Mesenchymal stem cell (in vitro differentiated cells and primary cell): ENCODE measurements around the gene EVA1C.
"Not testable (repeated sequence)": the region's sequence is repeated elsewhere in the genome, so short reads cannot be mapped to it uniquely, and the experiment has no call there.

ENCODE experiments used
- DNase-seq: peaks from one replicate; pipeline ENCODE4 v3.0.0-alpha.2; 2013
- H2AFZ ChIP-seq: one replicate; pipeline ENCODE4 v1.6.1; 2013; ENCODE audit warnings: low read depth, mild to moderate bottlenecking, control low read depth, inconsistent platforms, low read length, moderate library complexity
- H2AK5ac ChIP-seq: 2 replicates; pipeline ENCODE4 v1.6.1; 2013; ENCODE audit warnings: low read length, moderate library complexity, mild to moderate bottlenecking, inconsistent platforms; ENCODE audit not compliant: severe bottlenecking
- H2BK120ac ChIP-seq: one replicate; pipeline ENCODE4 v1.6.1; 2013; ENCODE audit warnings: low read depth, mild to moderate bottlenecking, inconsistent platforms, low read length, moderate library complexity
- H2BK12ac ChIP-seq, 2 experiments: one replicate each; pipeline ENCODE4 v1.6.1; 2013; ENCODE audit warnings: inconsistent platforms in 2 of 2, low read length in 2 of 2, mild to moderate bottlenecking in 2 of 2, moderate library complexity in 2 of 2, control low read depth in 1 of 2
- H2BK15ac ChIP-seq: one replicate; pipeline ENCODE4 v1.6.1; 2013; ENCODE audit warnings: mild to moderate bottlenecking, low read depth, inconsistent platforms; ENCODE audit not compliant: poor library complexity, severe bottlenecking
- H2BK5ac ChIP-seq: 2 replicates; pipeline ENCODE4 v1.6.1; 2013; ENCODE audit warnings: low read depth, mild to moderate bottlenecking, low read length, control low read depth, inconsistent platforms; ENCODE audit not compliant: poor library complexity, severe bottlenecking
- H3K14ac ChIP-seq, 2 experiments: one replicate each; pipeline ENCODE4 v1.6.1; 2013; ENCODE audit warnings: inconsistent platforms in 2 of 2, low read length in 2 of 2, control low read depth in 1 of 2, mild to moderate bottlenecking in 1 of 2, moderate library complexity in 1 of 2
- H3K18ac ChIP-seq, 2 experiments: one replicate each; pipeline ENCODE4 v1.6.1; 2013; ENCODE audit warnings: inconsistent platforms in 2 of 2, low read length in 2 of 2, control low read depth in 1 of 2, low read depth in 1 of 2, mild to moderate bottlenecking in 1 of 2
- H3K23ac ChIP-seq, 2 experiments: one replicate each; pipeline ENCODE4 v1.6.1; 2013; ENCODE audit warnings: inconsistent platforms in 2 of 2, low read length in 2 of 2, mild to moderate bottlenecking in 2 of 2, moderate library complexity in 2 of 2, control low read depth in 1 of 2
- H3K27ac ChIP-seq: 2 replicates; pipeline ENCODE4 v1.5.1; 2013; ENCODE audit warnings: mild to moderate bottlenecking, moderate library complexity, low read length, control low read depth, inconsistent platforms; ENCODE audit not compliant: poor library complexity, severe bottlenecking
- H3K27me3 ChIP-seq, 2 experiments: 2 replicates each; pipeline versions ENCODE4 v1.6.1 to v1.7.0; 2013; ENCODE audit warnings: low read length in 2 of 2, mild to moderate bottlenecking in 2 of 2, moderate library complexity in 2 of 2, control low read depth in 1 of 2, inconsistent platforms in 1 of 2; ENCODE audit not compliant: control insufficient read depth in 1 of 2, insufficient read depth in 1 of 2
- H3K36me3 ChIP-seq, 2 experiments: 2 replicates each; pipeline versions ENCODE4 v1.6.1 to v1.7.0; 2013; ENCODE audit warnings: low read length in 2 of 2, control low read depth in 1 of 2, inconsistent platforms in 1 of 2, low read depth in 1 of 2, mild to moderate bottlenecking in 1 of 2; ENCODE audit not compliant: insufficient read depth in 2 of 2, control insufficient read depth in 1 of 2
- H3K4ac ChIP-seq, 2 experiments: one replicate each; pipeline ENCODE4 v1.6.1; 2013; ENCODE audit warnings: inconsistent platforms in 2 of 2, low read length in 2 of 2, mild to moderate bottlenecking in 2 of 2, moderate library complexity in 2 of 2, control low read depth in 1 of 2, low read depth in 1 of 2
- H3K4me1 ChIP-seq: 2 replicates; pipeline ENCODE4 v1.6.1; 2013; ENCODE audit warnings: low read depth, low read length, control low read depth; ENCODE audit not compliant: control insufficient read depth, insufficient read depth
- H3K4me2 ChIP-seq: 2 replicates; pipeline ENCODE4 v1.6.1; 2013; ENCODE audit warnings: low read length, mild to moderate bottlenecking, inconsistent platforms; ENCODE audit not compliant: poor library complexity, severe bottlenecking
- H3K4me3 ChIP-seq, 2 experiments: 2 replicates each; pipeline versions ENCODE4 v1.5.1 to v1.7.0; 2013; ENCODE audit warnings: low read length in 2 of 2, mild to moderate bottlenecking in 2 of 2, control low read depth in 1 of 2, low read depth in 1 of 2; ENCODE audit not compliant: insufficient read depth in 1 of 2
- H3K79me1 ChIP-seq: replicated peaks from 2 replicates; pipeline ENCODE4 v1.6.1; 2013; ENCODE audit warnings: mild to moderate bottlenecking, control low read depth, low read length, inconsistent platforms; ENCODE audit not compliant: poor library complexity, severe bottlenecking
- H3K9ac ChIP-seq: 2 replicates; pipeline ENCODE4 v1.7.0; 2013; ENCODE audit warnings: mild to moderate bottlenecking, low read length, moderate library complexity
- H3K9me3 ChIP-seq: 2 replicates; pipeline ENCODE4 v1.7.0; 2013; ENCODE audit warnings: mild to moderate bottlenecking, low read length; ENCODE audit not compliant: control insufficient read depth
- H4K8ac ChIP-seq: one replicate; pipeline ENCODE4 v1.6.1; 2013; ENCODE audit warnings: inconsistent platforms, mild to moderate bottlenecking, low read length, moderate library complexity
- H4K91ac ChIP-seq: one replicate; pipeline ENCODE4 v1.6.1; 2013; ENCODE audit warnings: mild to moderate bottlenecking, low read length, inconsistent platforms
- WGBS: methylation state at CpG from one replicate; pipeline ENCODE4 v1.1.7; 2013; ENCODE audit warnings: mixed read lengths; 5-methylcytosine and 5-hydroxymethylcytosine counted together

The EVA1C gene

DNA sequence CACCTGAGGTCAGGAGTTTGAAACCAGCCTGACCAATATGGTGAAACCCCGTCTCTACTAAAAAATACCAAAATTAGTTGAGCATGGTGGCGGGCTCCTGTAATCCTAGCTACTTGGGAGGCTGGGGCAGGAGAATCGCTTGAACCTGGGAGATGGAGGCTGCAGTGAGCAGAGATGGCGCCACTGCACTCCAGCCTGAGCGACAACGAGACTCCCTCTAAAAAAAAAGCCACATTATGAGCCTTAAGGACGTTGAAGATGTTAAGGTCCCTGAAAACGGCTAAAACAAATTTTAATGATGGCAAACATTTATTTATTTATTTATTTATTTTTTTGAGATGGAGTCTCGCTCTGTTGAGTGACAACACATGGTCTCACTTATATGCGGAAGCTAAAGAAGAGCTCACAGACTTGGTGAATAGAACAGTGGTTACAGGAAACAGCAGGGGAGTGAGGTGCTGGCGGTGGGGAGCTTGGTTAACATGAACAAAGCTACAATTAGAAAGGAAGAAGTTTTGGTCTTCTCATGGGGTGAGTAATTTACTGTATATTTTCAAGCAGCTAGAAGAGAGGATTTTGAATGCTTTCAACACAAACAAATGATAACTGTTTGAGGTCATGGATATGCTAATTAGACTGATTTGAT, 125.8 kb downstream of the EVA1C start:
- Histone ChIP-seq H2BK5ac (no peak overlapping the region), H3K4me3 (no peak overlapping the region), H2AK5ac (no peak overlapping the region), H3K4ac (no peak overlapping the region), H3K18ac (no peak overlapping the region), H3K79me1 (no peaks in the 10 kb centered on the region), H3K9me3 (no peaks in the 10 kb centered on the region), H2BK12ac (no peak overlapping the region), H3K14ac (no peak overlapping the region), H2BK120ac (no peak overlapping the region), H4K8ac (no peak overlapping the region), H2BK15ac (no peak overlapping the region), H4K91ac (no peak overlapping the region), H3K23ac (no peak overlapping the region), H3K27me3 (no peaks in the 10 kb centered on the region), H2AFZ (no peak overlapping the region), H3K27ac (no peak overlapping the region), H3K36me3 (no peaks in the 10 kb centered on the region), H3K4me1 (peaks cover 5% of the 10 kb centered on the region), H3K4me2 (no peak overlapping the region), H3K9ac (no peak overlapping the region)
- DNase-seq: no peak
- WGBS: 81% methylated on average over 5 of the region's 11 CpGs

DNA sequence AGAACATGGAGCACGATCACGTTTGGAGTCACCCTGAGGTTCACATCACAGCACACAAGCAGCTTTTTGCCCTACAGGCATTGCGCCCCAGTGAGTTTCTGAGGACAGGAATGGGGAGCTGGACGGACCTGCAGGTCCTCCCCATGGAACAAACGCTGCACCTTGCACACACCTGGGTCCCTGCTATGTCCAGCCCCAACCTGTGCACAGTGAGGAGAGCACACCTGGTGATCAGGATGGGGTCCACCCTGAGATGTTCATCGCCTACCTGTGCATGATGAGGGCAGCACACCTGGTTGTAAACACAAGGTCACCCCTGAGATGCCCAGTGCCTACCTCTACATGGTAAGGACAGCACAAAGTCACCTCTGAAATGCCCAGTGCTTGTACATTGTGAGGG, 126.9 kb downstream of the EVA1C start:
- H3K9me3 ChIP-seq: no peaks in the 10 kb centered on the region
- no peaks in the 10 kb centered on the region for H3K27me3 ChIP-seq
- H3K14ac ChIP-seq: no peak overlapping the region
- WGBS: 76% methylated on average over 6 of the region's 6 CpGs
- no peak overlapping the region for H4K91ac ChIP-seq
- H2BK15ac ChIP-seq: no peak overlapping the region
- H3K18ac ChIP-seq: no peak overlapping the region
- H2BK12ac ChIP-seq: no peak overlapping the region
- no peak overlapping the region for H3K4me3 ChIP-seq
- no peak overlapping the region for H3K4me2 ChIP-seq
- peaks cover 5% of the 10 kb centered on the region for H3K4me1 ChIP-seq
- DNase-seq: no peak
- no peak overlapping the region for H3K23ac ChIP-seq
- no peaks in the 10 kb centered on the region for H3K79me1 ChIP-seq
- H3K27ac ChIP-seq: no peak overlapping the region
- H2AFZ ChIP-seq: no peak overlapping the region
- no peak overlapping the region for H3K4ac ChIP-seq
- no peak overlapping the region for H2AK5ac ChIP-seq
- no peak overlapping the region for H2BK120ac ChIP-seq
- no peak overlapping the region for H4K8ac ChIP-seq
- H3K36me3 ChIP-seq: no peaks in the 10 kb centered on the region
- no peak overlapping the region for H3K9ac ChIP-seq
- H2BK5ac ChIP-seq: no peak overlapping the region

DNA sequence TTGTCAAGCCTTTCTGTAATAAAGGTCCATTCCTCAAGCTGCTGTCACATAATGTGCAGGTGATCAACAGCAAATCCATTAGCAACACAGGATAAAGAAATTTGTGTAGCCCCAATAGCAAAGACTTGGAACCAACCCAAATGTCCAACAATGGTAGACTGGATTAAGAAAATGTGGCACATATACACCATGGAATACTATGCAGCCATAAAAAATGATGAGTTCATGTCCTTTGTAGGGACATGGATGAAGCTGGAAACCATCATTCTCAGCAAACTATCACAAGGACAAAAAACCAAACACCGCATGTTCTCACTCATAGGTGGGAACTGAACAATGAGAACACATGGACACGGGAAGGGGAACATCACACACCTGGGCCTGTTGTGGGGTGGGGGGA, 130.6 kb downstream of the EVA1C start:
- H3K18ac ChIP-seq, H3K9ac ChIP-seq, H3K23ac ChIP-seq, H2AK5ac ChIP-seq, H3K14ac ChIP-seq, H2BK12ac ChIP-seq, H2BK15ac ChIP-seq, H3K36me3 ChIP-seq, H3K27ac ChIP-seq, H2BK5ac ChIP-seq, H3K4me3 ChIP-seq, H3K4me2 ChIP-seq, H2BK120ac ChIP-seq, H4K8ac ChIP-seq, H3K79me1 ChIP-seq, H3K4ac ChIP-seq, H3K9me3 ChIP-seq, DNase-seq, H3K27me3 ChIP-seq, H2AFZ ChIP-seq, H3K4me1 ChIP-seq, H4K91ac ChIP-seq: not testable (repeated sequence)
- WGBS: 100% methylated on average over 1 of the region's 2 CpGs

DNA sequence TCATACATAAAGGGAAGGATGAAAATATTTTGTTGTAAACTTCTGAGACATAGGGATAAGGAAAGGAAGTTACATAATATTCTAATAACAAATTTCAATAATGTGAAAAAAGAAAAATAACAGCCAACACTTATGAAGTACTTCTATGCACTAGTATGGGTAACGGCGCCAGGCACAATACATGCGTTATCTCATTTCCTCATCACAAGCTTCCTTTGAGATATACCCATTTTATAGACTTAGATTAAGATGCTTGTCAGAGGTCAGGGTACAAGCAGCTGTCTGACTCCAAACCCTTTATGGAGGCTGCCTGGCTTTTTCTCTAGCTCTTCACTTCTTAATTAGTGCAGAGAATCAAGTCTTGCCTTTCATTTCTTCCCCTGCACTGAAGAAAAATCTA, 131.5 kb downstream of the EVA1C start:
- Histone ChIP-seq H3K4me1 (no peaks in the 10 kb centered on the region), H2AK5ac (no peak overlapping the region), H3K4ac (no peak overlapping the region), H3K36me3 (no peaks in the 10 kb centered on the region), H2BK5ac (no peak overlapping the region), H2BK120ac (no peak overlapping the region), H3K18ac (no peak overlapping the region), H3K27me3 (no peaks in the 10 kb centered on the region), H3K9ac (no peak overlapping the region), H2BK15ac (no peak overlapping the region), H3K79me1 (no peaks in the 10 kb centered on the region), H3K27ac (no peak overlapping the region), H3K4me2 (no peak overlapping the region), H4K8ac (no peak overlapping the region), H3K4me3 (no peak overlapping the region), H2BK12ac (no peak overlapping the region), H3K14ac (no peak overlapping the region), H2AFZ (no peak overlapping the region), H4K91ac (no peak overlapping the region), H3K23ac (no peak overlapping the region), H3K9me3 (no peaks in the 10 kb centered on the region)
- no peak for DNase-seq
- 100% methylated on average over 3 of the region's 3 CpGs for WGBS
